Nephron (organoid): ENCODE measurements around the gene TSPAN31.

Experiments used
- H3K27ac Mint-ChIP-seq, 3 experiments: 2 replicates each; pipeline ENCODE4 v1.8.0; 2020; ENCODE audit warnings: mixed read lengths in 3 of 3, mild to moderate bottlenecking in 2 of 3, moderate library complexity in 1 of 3
- H3K27me3 Mint-ChIP-seq: 2 replicates; pipeline ENCODE4 v1.8.0; 2021; ENCODE audit warnings: low read depth, mild to moderate bottlenecking, moderate library complexity, mixed read lengths
- H3K36me3 Mint-ChIP-seq: 2 replicates; pipeline ENCODE4 v1.8.0; 2020; ENCODE audit warnings: low read depth, mixed read lengths
- H3K4me1 Mint-ChIP-seq: 2 replicates; pipeline ENCODE4 v1.8.0; 2020; ENCODE audit warnings: mixed read lengths
- H3K4me3 Mint-ChIP-seq, 3 experiments: 2 replicates each; pipeline ENCODE4 v1.8.0; 2020; ENCODE audit warnings: mild to moderate bottlenecking in 3 of 3, mixed read lengths in 3 of 3, moderate library complexity in 2 of 3
- H3K9me3 Mint-ChIP-seq: 2 replicates; pipeline ENCODE4 v1.8.0; 2020; ENCODE audit warnings: mixed read lengths
- TF ChIP-seq, protein P1 (sequence below), 3 experiments: fragments of 200-600 bp; sonication (generic); IDR thresholded peaks; one replicate each; pipeline ENCODE4 v1.5.0; 2021; ENCODE audit warnings: antibody characterized with exemption in 3 of 3; ENCODE audit not compliant: unreplicated experiment in 3 of 3

TSPAN31 gene

DNA sequence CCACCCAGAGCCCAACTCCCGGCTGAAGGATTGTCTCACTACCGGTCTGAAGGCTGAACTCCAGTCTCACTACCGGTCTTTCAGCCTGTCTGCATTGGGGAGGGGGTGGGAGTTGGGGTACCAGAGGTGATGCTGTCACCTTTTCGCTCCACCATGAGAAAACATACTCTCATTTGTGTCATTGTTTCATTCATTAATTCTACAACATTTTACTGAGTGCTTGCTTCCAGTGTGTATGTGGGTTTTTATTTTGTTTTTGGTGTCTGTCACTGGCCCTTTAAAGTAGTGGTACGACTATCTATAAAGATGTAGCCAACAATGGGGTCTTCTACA, 7.8 kb downstream of the TSPAN31 start:
- Mint-ChIP-seq H3K4me3 (peak overlapping the region; percentile 98 to 99 (median 99)), H3K4me1 (peaks cover 46% of the 10 kb centered on the region), H3K27me3 (peaks cover 40% of the 10 kb centered on the region), H3K36me3 (peaks cover 40% of the 10 kb centered on the region), H3K27ac (peak overlapping the region; percentile 87 to 97 (median 97)), H3K9me3 (no peaks in the 10 kb centered on the region)
- TF ChIP-seq, protein P1, sequence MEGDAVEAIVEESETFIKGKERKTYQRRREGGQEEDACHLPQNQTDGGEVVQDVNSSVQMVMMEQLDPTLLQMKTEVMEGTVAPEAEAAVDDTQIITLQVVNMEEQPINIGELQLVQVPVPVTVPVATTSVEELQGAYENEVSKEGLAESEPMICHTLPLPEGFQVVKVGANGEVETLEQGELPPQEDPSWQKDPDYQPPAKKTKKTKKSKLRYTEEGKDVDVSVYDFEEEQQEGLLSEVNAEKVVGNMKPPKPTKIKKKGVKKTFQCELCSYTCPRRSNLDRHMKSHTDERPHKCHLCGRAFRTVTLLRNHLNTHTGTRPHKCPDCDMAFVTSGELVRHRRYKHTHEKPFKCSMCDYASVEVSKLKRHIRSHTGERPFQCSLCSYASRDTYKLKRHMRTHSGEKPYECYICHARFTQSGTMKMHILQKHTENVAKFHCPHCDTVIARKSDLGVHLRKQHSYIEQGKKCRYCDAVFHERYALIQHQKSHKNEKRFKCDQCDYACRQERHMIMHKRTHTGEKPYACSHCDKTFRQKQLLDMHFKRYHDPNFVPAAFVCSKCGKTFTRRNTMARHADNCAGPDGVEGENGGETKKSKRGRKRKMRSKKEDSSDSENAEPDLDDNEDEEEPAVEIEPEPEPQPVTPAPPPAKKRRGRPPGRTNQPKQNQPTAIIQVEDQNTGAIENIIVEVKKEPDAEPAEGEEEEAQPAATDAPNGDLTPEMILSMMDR (IDR thresholded peaks at IDR 0.05; ENCODE audit: unreplicated experiment in 3 of 3): no peak

DNA sequence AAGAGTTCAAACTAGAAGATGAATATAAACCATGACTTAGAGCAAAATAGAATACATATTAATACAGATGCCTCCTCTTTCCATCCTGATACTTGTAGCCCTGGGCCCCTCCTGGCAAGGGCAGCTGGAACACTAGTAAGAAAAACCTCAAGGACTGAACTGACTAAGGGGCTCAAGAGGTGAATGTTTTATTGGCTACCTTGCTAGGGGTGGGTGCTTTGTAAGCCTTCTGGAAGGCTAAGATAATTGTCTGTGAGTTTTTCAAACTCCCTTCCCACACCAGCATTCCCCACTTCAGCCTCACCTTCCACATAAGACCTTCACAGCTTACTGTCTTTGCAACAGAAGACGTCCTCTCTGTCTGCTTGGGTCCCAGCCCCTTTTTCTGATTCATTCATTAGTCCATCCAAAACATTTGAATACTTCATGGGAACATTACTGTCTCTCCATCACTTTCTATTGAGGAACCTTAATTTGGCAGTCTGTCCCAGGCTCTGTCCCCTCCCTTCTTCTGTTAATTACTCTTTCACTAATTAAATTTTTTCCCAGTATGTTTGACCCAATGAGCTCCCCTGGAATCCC, 9.0 kb downstream of the TSPAN31 start:
- H3K4me3 Mint-ChIP-seq: peak overlapping the region; percentile 98 to 99 (median 99)
- peaks cover 36% of the 10 kb centered on the region for H3K36me3 Mint-ChIP-seq
- peaks cover 48% of the 10 kb centered on the region for H3K27me3 Mint-ChIP-seq
- H3K27ac Mint-ChIP-seq: peak overlapping the region; percentile 87 to 92 (median 90)
- H3K9me3 Mint-ChIP-seq: no peaks in the 10 kb centered on the region
- TF ChIP-seq, protein P1 (IDR thresholded peaks at IDR 0.05; ENCODE audit: unreplicated experiment in 3 of 3): no peak
- H3K4me1 Mint-ChIP-seq: peaks cover 46% of the 10 kb centered on the region

DNA sequence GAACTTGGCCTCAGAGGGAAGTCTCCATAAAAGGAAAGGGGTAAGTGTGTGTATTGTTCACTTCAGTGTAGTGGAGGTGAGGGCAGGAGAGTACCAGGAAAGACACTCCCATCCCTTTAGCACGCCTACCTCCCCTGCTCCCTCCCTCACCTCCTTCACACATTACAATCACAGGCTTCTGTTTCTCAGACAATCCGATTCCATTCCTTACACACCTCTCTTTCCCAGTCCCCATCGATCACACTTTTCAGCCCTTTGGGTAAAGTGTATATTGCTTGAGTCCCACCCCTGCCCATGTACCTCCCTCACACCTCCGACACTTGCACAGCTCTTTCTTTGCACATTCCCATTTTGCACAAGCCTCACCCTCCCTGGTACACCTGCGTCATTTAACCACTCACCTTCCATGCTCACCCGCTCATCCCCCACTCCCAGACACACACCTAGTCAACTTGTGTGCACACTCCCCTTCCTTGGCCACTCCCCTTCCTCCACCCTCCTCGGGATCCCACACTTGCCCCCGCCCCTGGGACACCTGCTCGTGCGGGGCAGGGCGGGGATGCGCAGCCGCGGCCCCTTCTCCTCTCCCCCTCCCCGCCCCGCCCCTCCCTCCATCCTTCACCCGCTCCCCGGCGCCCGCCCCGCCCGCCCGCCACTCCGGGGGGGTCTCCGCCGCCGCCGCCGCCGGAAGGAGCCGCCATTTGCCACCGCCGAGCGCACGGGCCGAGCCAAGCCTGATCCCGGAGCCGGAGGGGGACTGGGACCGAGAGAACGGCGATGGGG, 9.8 kb downstream of the TSPAN31 start, which contains the start of gene MARCHF9:
TSS of gene MARCHF9 (plus strand) at position 693 of the 783 bp plus-strand sequence. CDS start 426 bp downstream, outside the sequence.
- no peaks in the 10 kb centered on the region for H3K9me3 Mint-ChIP-seq

DNA sequence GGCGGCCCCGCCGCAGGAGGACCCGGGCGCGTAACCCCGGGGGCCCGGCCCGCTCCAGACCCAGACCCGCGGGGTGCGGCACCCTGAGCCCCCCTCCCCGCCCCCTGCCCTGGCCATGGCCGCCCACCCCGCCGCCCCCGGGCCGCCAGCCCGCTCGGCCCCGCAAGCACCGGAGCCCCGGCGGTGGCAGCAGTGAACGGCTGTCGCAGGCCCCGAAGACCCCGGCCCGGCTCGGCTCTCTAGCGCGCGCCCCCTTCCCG, 10.3 kb downstream of the TSPAN31 start:
- Mint-ChIP-seq H3K4me1 (peaks cover 46% of the 10 kb centered on the region), H3K36me3 (peaks cover 35% of the 10 kb centered on the region), H3K4me3 (peak overlapping the region in 1 of 3 experiments; percentile 17), H3K9me3 (no peaks in the 10 kb centered on the region), H3K27me3 (peaks cover 55% of the 10 kb centered on the region), H3K27ac (no peak overlapping the region)
- TF ChIP-seq, protein P1 (IDR thresholded peaks at IDR 0.05; ENCODE audit: unreplicated experiment in 3 of 3): no peak

More for the DNA sequence above, 9.8 kb downstream of the TSPAN31 start, which contains the start of gene MARCHF9:
- peaks cover 50% of the 10 kb centered on the region for H3K27me3 Mint-ChIP-seq
- peaks cover 33% of the 10 kb centered on the region for H3K36me3 Mint-ChIP-seq
- peaks cover 46% of the 10 kb centered on the region for H3K4me1 Mint-ChIP-seq
- TF ChIP-seq, protein P1 (IDR thresholded peaks at IDR 0.05; ENCODE audit: unreplicated experiment in 3 of 3): no peak
- peak within 1 kb of the TSS; percentile 87 to 92 (median 90) for H3K27ac Mint-ChIP-seq
- H3K4me3 Mint-ChIP-seq: peak within 1 kb of the TSS; percentile 98 to 99 (median 99)

DNA sequence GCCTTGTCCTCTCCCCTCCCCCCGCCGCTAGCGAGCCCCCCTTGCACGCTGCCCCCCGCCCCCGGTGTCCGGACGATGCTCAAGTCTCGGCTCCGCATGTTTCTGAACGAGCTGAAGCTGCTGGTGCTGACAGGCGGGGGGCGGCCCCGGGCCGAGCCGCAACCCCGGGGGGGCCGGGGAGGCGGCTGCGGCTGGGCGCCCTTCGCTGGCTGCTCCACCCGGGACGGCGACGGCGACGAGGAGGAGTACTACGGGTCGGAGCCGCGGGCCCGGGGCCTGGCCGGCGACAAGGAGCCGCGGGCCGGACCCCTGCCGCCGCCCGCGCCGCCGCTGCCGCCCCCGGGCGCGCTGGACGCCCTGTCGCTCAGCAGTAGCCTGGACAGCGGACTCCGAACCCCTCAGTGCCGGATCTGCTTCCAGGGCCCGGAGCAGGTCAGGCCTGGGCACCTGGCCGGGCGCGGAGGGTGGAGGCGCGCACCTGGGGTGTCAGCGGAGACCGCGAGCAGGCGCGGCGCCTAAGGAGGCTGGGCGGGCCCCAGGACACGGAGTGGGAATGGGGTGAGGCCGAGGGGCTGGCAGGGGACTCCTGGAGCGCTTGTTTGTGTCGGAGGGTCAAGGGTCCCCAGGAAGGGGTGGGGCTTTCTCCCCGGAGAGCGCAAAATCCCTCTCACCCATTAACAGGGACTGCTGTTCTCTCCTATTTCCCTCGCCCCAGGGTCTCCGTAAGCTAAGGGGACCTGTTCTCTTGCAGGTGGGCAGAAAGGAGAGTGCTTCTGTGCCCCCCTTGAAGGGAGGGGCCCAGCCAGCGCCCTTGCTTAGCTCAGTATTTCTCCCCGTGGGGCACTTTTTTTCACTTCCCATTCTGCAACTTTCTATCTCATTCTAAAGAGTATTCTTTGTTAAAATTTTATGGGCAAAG, 10.9 kb downstream of the TSPAN31 start:
- Mint-ChIP-seq H3K27ac (peak overlapping the region in 2 of 3 experiments; percentile 7 to 77), H3K27me3 (peaks cover 61% of the 10 kb centered on the region), H3K9me3 (no peaks in the 10 kb centered on the region), H3K36me3 (peaks cover 30% of the 10 kb centered on the region), H3K4me3 (peak overlapping the region; percentile 80 to 88 (median 82)), H3K4me1 (peaks cover 46% of the 10 kb centered on the region)
- TF ChIP-seq, protein P1 (IDR thresholded peaks at IDR 0.05; ENCODE audit: unreplicated experiment in 3 of 3): no peak
